Measurements from ENCODE around the gene MPLKIP. TPM values are rescaled to one million over a fixed set of nuclear protein-coding genes. Genes with fewer than 3 reads are reported as not detected.

Gene MPLKIP
- polyA plus RNA-seq, 1 of the 3 experiments (the other 2 are of a cell fraction) = 48.4 TPM

- Histone ChIP-seq H3F3A (replicated peaks; ENCODE audit: insufficient read depth) (peaks cover 10% of the 10 kb centered on the region), H3K27ac (ENCODE audit: low read depth in 2 of 2, low read length in 1 of 2) (no peak overlapping the region), H2AFZ (ENCODE audit: low read depth) (no peak overlapping the region), H3K4me1 (ENCODE audit: control insufficient read depth in 1 of 2, insufficient read depth in 2 of 2, low read depth in 1 of 2, low read length in 1 of 2) (no peaks in the 10 kb centered on the region), H3K27me3 (ENCODE audit: insufficient read depth) (no peaks in the 10 kb centered on the region), H3K4me2 (no peak overlapping the region), H3K4me3 (ENCODE audit: low read depth in 2 of 2, low read length in 1 of 2) (no peak overlapping the region), H4K20me1 (ENCODE audit: insufficient read depth) (no peaks in the 10 kb centered on the region), H3K9me2 (no peaks in the 10 kb centered on the region), H3K9ac (no peak overlapping the region), H3K79me2 (ENCODE audit: insufficient read depth) (peaks cover 5% of the 10 kb centered on the region), H3K9me3 (0 out of 2 replicates have a peak, but pooled peaks cover 3% of the 10 kb centered on the region), H3K36me3 (replicated peaks in 1 of 2; ENCODE audit: control insufficient read depth in 1 of 2, insufficient read depth in 2 of 2, low read length in 1 of 2) (no peaks in the 10 kb centered on the region)
- ChIA-PET POLR2A (no interaction called here), CTCF (no interaction called here)
- TF ChIP-seq FOXJ3 (CRISPR knock-in tag; IDR thresholded peaks at IDR 0.05) = no peak
- TF ChIP-seq CTCF (IDR thresholded peaks at IDR 0.05) = no peak
- no peak for TF ChIP-seq ZBTB33 (IDR thresholded peaks at IDR 0.05; ENCODE audit: borderline replicate concordance, low read depth)
- TF ChIP-seq PBX3 (IDR thresholded peaks at IDR 0.05) = no peak
- TF ChIP-seq RCOR1 (IDR thresholded peaks at IDR 0.05; ENCODE audit: low read length) = no peak
- no peak for TF ChIP-seq USF1 (IDR thresholded peaks at IDR 0.05; ENCODE audit: borderline replicate concordance, low read depth)
- no peak for TF ChIP-seq EP300 (IDR thresholded peaks at IDR 0.05; ENCODE audit: borderline replicate concordance in 1 of 2, low read depth in 1 of 2, low read length in 1 of 2)
- no peak for TF ChIP-seq NFIC (IDR thresholded peaks at IDR 0.05; ENCODE audit: borderline replicate concordance)
- no peak for TF ChIP-seq SIN3A (IDR thresholded peaks at IDR 0.05; ENCODE audit: borderline replicate concordance, low read depth, low read length)
- TF ChIP-seq TEAD4 (IDR thresholded peaks at IDR 0.05; ENCODE audit: borderline replicate concordance, insufficient read depth) = no peak
- TF ChIP-seq MEF2A (IDR thresholded peaks at IDR 0.05; ENCODE audit: borderline replicate concordance, low read depth) = no peak
- TF ChIP-seq NRF1 (IDR thresholded peaks at IDR 0.05; ENCODE audit: low read depth, low read length) = no peak
- TF ChIP-seq YY1 (IDR thresholded peaks at IDR 0.05; ENCODE audit: low read depth) = no peak
- no peak for TF ChIP-seq POLR2AphosphoS5 (IDR thresholded peaks at IDR 0.05; ENCODE audit: low read depth, low read length)
- TF ChIP-seq MAX (IDR thresholded peaks at IDR 0.05; ENCODE audit: low read depth) = no peak
- no peak for TF ChIP-seq GATA2 (CRISPR knock-in tag; IDR thresholded peaks at IDR 0.05)
- 88% methylated on average over 5 of the region's 5 CpGs for WGBS (ENCODE audit: low lambda C conversion rate)
- DNase-seq = no peak
These were observed 4.6 kb upstream of the MPLKIP start for GRCh38 chr7:40138973-40139372.
